Measurements from ENCODE around the gene TMCC2. TPM values are rescaled to one million over a fixed set of nuclear protein-coding genes. Genes with fewer than 3 reads are reported as not detected.

TMCC2 gene
- total and polyA plus RNA-seq, 2 donors from 2014 or later, result 1.3 to 3.5 TPM

DNA sequence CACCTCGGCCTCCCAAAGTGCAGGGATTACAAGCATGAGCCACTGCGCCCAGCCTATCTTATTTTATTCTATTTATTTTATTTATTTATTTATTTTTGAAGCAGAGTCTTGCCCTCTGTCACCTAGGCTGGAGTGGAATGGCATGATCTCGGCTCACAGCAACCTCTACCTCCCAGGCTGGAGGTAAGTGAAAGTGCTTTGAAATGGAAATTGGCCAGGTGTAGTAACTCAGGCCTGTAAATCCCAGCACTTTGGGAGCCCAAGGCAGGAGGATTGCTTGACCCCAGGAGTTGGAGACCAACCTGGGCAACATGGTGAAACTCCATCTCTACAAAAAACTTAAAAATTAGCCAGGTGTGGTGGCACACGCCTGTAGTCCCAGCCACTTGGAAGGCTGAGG, 11.2 kb upstream of the TMCC2 start:
- intact Hi-C loops (cut with DNase I), result no loop called here
- no peaks in the 10 kb centered on the region for H3K9me3 ChIP-seq (ENCODE audit: control insufficient read depth in 2 of 3, insufficient read depth in 1 of 3, low read length in 3 of 3)
- DNase-seq, result no peak
- no peak for FAIRE-seq
- no peaks in the 10 kb centered on the region for H3K27me3 ChIP-seq (ENCODE audit: control insufficient read depth, insufficient read depth, low read length)
- H3K36me3 ChIP-seq (ENCODE audit: control insufficient read depth in 2 of 3, insufficient read depth in 3 of 3, low read length in 3 of 3), result no peaks in the 10 kb centered on the region
- no peak overlapping the region for H3K27ac ChIP-seq (ENCODE audit: low read depth in 2 of 2, low read length in 2 of 2)
- TF ChIP-seq, protein P1, sequence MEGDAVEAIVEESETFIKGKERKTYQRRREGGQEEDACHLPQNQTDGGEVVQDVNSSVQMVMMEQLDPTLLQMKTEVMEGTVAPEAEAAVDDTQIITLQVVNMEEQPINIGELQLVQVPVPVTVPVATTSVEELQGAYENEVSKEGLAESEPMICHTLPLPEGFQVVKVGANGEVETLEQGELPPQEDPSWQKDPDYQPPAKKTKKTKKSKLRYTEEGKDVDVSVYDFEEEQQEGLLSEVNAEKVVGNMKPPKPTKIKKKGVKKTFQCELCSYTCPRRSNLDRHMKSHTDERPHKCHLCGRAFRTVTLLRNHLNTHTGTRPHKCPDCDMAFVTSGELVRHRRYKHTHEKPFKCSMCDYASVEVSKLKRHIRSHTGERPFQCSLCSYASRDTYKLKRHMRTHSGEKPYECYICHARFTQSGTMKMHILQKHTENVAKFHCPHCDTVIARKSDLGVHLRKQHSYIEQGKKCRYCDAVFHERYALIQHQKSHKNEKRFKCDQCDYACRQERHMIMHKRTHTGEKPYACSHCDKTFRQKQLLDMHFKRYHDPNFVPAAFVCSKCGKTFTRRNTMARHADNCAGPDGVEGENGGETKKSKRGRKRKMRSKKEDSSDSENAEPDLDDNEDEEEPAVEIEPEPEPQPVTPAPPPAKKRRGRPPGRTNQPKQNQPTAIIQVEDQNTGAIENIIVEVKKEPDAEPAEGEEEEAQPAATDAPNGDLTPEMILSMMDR (IDR thresholded peaks at IDR 0.05; ENCODE audit: borderline replicate concordance, extremely low read depth, insufficient read depth), result no peak
- H3K4me1 ChIP-seq (ENCODE audit: control insufficient read depth in 2 of 3, insufficient read depth in 2 of 3, low read depth in 1 of 3, low read length in 3 of 3), result peaks cover 0 to 5% (median 0%) of the 10 kb centered on the region in 3 donors
- H3K4me3 ChIP-seq (ENCODE audit: low read length in 3 of 3), result no peak overlapping the region
- H3K9ac ChIP-seq (ENCODE audit: low read length in 3 of 3), result no peak overlapping the region

DNA sequence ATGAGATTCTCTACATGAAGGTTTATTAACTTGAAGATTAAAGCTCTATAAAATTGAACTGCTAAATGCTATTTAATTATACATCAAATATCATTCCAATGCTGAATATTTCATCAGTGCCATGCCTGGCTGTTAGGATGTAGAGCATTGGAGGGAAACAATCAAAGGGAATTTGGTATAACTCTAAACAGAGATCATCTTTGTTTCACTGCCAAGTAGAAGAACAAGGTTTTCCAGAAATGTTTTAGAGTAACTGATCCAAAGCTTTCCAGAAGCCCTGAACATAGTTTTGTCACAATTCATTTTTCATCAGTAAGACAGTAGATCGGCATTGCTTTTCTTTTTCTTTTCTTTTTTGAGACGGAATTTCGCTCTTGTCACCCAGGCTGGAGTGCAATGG, 10.3 kb upstream of the TMCC2 start:
- DNase-seq, result no peak
- Histone ChIP-seq H3K27ac (ENCODE audit: low read depth in 2 of 2, low read length in 2 of 2) (no peak overlapping the region), H3K4me3 (ENCODE audit: low read length in 3 of 3) (no peak overlapping the region), H3K4me1 (ENCODE audit: control insufficient read depth in 2 of 3, insufficient read depth in 2 of 3, low read depth in 1 of 3, low read length in 3 of 3) (no peaks in the 10 kb centered on the region), H3K27me3 (ENCODE audit: control insufficient read depth, insufficient read depth, low read length) (no peaks in the 10 kb centered on the region), H3K9ac (ENCODE audit: low read length in 3 of 3) (no peak overlapping the region), H3K36me3 (ENCODE audit: control insufficient read depth in 2 of 3, insufficient read depth in 3 of 3, low read length in 3 of 3) (no peaks in the 10 kb centered on the region), H3K9me3 (ENCODE audit: control insufficient read depth in 2 of 3, insufficient read depth in 1 of 3, low read length in 3 of 3) (no peaks in the 10 kb centered on the region)
- intact Hi-C loops (cut with DNase I), result no loop called here
- TF ChIP-seq, protein P1 (IDR thresholded peaks at IDR 0.05; ENCODE audit: borderline replicate concordance, extremely low read depth, insufficient read depth), result no peak
- FAIRE-seq, result no peak

DNA sequence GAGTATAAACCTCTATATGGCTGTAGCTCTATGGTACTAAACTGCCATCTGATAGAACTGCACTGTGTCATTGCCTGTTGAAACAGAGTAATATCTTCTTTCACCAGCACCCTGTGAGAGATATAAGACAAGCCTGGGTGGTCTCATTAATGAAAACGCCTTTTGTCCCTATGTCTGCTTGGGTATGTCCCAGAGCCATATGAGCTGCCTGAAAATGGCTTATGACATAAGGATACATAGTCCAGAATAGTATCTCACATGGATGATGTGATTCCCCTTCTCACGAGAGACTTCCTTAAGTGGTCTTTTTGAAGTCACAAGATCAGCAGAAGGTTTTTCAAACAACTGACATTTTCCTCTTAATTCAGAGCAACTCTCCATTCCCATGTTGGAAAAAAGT, 7.3 kb upstream of the TMCC2 start:
- Histone ChIP-seq H3K9ac (ENCODE audit: low read length in 3 of 3) (no peak overlapping the region), H3K36me3 (ENCODE audit: control insufficient read depth in 2 of 3, insufficient read depth in 3 of 3, low read length in 3 of 3) (no peaks in the 10 kb centered on the region), H3K9me3 (ENCODE audit: control insufficient read depth in 2 of 3, insufficient read depth in 1 of 3, low read length in 3 of 3) (no peaks in the 10 kb centered on the region), H3K27ac (ENCODE audit: low read depth in 2 of 2, low read length in 2 of 2) (no peak overlapping the region), H3K4me3 (ENCODE audit: low read length in 3 of 3) (no peak overlapping the region), H3K27me3 (ENCODE audit: control insufficient read depth, insufficient read depth, low read length) (no peaks in the 10 kb centered on the region), H3K4me1 (ENCODE audit: control insufficient read depth in 2 of 3, insufficient read depth in 2 of 3, low read depth in 1 of 3, low read length in 3 of 3) (no peaks in the 10 kb centered on the region)
- TF ChIP-seq, protein P1 (IDR thresholded peaks at IDR 0.05; ENCODE audit: borderline replicate concordance, extremely low read depth, insufficient read depth), result no peak
- DNase-seq (no peak), FAIRE-seq (no peak)
- intact Hi-C loops (cut with DNase I), result no loop called here

DNA sequence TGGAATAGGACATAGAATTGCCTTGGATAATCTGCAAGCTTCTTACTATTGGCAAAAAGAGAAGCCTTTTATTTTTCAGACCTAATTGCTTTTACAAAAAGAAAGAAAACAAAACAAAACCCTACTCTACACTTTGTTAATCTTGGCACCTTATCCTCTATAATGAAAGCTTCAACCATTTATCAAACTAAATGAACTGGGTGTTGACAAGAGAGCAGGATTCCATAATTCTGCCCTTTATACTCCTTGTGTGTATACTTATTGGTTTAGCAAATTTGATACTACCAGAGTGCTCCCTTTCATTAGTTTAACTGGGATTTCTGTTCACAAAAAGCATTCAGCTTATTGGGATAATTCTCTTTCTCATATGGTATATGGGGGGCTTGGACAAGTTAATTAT, 3.0 kb upstream of the TMCC2 start:
- no peak for FAIRE-seq
- no peak overlapping the region for H3K4me3 ChIP-seq (ENCODE audit: low read length in 3 of 3)
- H3K36me3 ChIP-seq (ENCODE audit: control insufficient read depth in 2 of 3, insufficient read depth in 3 of 3, low read length in 3 of 3), result no peaks in the 10 kb centered on the region
- no peaks in the 10 kb centered on the region for H3K27me3 ChIP-seq (ENCODE audit: control insufficient read depth, insufficient read depth, low read length)
- no peak overlapping the region for H3K9ac ChIP-seq (ENCODE audit: low read length in 3 of 3)
- no peaks in the 10 kb centered on the region for H3K9me3 ChIP-seq (ENCODE audit: control insufficient read depth in 2 of 3, insufficient read depth in 1 of 3, low read length in 3 of 3)
- H3K4me1 ChIP-seq (ENCODE audit: control insufficient read depth in 2 of 3, insufficient read depth in 2 of 3, low read depth in 1 of 3, low read length in 3 of 3), result peaks cover 0 to 12% (median 11%) of the 10 kb centered on the region in 3 donors
- TF ChIP-seq, protein P1 (IDR thresholded peaks at IDR 0.05; ENCODE audit: borderline replicate concordance, extremely low read depth, insufficient read depth), result no peak
- intact Hi-C loops (cut with DNase I), result no loop called here
- DNase-seq, result no peak
- H3K27ac ChIP-seq (ENCODE audit: low read depth in 2 of 2, low read length in 2 of 2), result no peak overlapping the region
